Kidney glomerular epithelial cell (primary cell): ENCODE data around the gene FAM83G.

ENCODE experiments used
- DNase-seq: peaks from one replicate; lab custom pipeline; 2025; lab: John Stamatoyannopoulos, UW

Gene FAM83G

DNA sequence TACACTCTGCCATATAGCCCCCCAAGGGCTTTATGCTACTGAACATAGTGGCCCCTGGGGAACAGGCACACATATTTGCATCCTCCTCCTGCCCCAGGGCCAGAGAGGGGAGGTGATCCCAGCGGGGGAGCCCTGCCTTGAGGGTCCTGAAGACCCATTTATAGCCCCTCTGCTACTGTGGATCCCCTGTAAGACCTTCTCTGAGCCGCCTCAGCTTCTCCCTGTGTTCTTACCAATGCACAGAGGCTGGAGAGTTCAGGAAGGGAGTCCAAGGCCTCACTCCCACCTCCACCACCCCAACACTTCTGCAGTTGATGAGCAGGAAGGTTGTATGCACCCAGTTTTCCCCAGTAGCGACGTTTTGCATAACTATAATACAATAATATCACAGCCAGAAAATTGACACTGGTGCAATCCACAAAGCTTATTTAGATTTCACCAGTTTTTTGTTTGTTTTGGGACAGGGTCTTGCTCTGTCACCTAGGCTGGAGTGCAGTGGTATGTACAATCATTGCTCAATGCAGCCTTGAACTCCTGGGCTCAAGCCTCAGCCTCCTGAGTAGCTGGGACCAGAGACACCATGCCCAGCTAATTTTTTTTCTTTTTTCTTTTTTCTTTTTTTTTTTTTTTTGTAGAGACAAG, 1.3 kb upstream of the FAM83G start:
- DNase-seq = no peak

GRCh38 chr17:19005137-19005773, 691 bp upstream of the FAM83G start:
- no peak for DNase-seq

- DNase-seq = no peak
These were observed 782 bp downstream of the FAM83G start for GRCh38 chr17:19003543-19004420.

- DNase-seq = no peak
These were observed 1.6 kb downstream of the FAM83G start for GRCh38 chr17:19002805-19003542.

- DNase-seq = no peak
These were observed 2.5 kb downstream of the FAM83G start for GRCh38 chr17:19001907-19002590.

GRCh38 chr17:19000531-19001325, 3.8 kb downstream of the FAM83G start:
- peak; percentile 10 for DNase-seq

DNA sequence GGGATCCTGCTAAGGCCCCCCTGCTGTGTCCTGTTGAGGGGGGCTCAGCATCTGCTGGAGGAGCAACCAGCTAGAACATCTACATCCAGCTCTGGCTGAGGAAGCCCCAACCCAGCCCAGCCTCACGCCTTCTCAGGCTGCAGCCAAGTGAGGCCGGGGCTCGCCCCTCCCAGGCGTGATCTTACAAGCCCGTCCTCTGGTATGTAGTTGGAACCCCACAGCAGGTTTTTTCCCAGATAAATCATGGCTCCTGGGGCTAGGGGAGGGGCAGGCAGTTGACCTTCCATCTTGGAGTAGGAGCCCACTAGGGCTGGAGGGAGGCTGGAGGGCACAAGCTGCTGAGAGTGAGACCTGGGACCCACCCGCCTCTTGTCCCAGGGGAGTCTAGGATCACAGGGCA, 4.7 kb downstream of the FAM83G start:
- DNase-seq = no peak

DNA sequence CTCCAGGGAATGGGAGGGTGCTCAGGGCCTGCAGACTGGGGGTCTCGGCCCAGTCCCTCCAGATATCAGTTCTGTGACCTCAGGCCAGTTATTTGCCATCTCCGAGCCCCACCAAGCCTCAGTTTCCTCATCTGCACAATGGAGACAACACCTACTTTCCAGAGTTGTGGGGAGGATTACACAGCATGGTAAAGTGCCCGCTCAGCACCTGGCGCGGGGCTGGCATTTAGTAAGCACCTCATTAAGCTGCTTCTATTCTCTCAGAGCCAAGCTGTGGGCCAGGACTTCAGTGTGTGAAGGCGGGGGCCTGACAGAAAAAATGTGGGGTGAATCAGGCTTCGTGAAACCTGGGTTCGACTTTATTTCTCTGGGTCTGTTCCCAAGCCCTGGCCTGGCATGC, 5.2 kb downstream of the FAM83G start:
- DNase-seq = no peak

DNA sequence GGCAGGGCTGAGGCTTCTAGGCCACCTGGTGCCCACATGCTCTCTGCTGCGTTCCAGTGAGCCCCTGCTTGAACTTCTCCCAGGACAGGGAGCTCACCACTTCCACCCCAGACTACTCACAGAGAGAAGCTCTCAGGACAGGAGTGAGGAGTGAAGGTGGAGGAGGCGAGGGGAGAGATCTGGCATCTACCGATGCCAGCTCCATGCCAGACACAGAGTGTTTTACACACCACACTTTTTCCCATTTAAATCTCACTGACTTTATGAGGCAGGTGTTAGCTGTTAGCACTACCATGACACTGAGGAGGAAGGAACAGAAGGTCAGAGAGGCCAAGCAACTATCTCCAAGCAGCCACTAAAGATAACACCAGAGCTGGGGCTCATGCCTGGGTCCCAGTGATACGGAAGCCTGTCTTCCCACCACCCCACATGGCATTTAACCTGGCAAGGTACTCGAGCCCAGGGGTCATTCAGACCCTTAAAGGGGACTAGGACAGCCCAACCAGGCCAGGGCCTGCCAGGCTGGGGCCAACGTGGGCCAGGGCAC, 6.8 kb downstream of the FAM83G start:
- no peak for DNase-seq

- no peak for DNase-seq
These were observed 8.1 kb downstream of the FAM83G start for GRCh38 chr17:18996458-18996857.

GRCh38 chr17:18995220-18995619, 9.3 kb downstream of the FAM83G start:
- no peak for DNase-seq

DNA sequence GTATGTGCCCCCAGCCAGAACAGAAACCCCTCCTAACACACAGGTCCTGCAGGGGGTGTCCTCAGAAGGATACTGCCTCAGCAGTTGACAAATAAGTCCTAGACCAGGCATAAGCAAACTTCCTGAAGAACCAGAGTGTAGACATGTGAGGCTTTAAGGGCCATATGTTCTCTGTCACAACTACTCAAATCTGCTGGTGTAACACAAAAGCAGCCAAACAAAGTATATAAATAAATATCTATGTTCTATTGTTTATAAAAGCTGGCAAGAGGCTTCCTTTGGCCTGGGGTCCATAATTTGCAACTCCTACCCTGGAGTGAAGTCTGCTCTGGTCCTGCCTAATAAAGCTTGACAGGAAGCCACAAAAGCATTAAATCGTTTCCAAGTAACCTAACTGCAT, 9.9 kb downstream of the FAM83G start:
- no peak for DNase-seq

GRCh38 chr17:18993905-18994526, 10.5 kb downstream of the FAM83G start:
- DNase-seq = no peak

GRCh38 chr17:18992454-18993130, 12.0 kb downstream of the FAM83G start:
- DNase-seq = no peak

DNA sequence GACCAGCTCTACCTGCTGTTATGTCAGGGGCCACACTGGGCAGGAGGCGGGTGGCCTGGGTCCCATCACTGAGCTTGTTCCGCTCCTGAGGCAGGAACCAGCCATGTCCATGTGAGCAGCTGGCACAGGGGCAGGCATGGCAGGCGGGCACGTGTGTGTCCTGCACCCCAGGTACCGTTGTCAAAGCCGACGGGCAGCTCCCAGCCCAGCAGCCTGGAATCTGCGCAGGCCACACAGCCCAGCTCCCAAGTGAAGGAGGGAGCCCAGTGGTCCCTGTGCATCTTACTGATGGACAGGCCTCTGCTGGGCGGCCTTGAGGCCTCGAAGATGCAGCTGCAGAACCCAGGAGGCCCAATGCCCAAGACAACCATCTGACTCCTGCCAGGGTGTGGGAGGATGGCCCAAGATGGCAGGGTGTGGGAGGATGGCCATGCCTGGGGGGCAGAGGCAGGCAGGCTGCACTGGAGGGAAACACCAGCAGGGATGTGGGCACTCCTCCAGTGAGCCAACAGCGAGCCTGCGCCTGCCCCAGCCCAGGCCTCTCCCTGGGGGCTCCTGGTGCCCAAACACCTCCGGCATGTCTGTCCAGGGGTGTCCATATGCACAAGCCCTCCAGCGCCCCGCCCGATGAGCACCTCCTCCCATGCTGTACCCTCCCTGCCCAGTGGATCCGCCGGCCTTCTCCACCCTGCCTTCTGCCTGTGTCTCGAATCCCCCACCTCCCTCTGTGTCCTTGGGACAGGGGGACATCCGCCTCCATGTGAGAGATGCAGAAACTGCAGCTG, 12.8 kb downstream of the FAM83G start:
- no peak for DNase-seq

GRCh38 chr17:18990331-18990730, 14.2 kb downstream of the FAM83G start:
- DNase-seq = no peak

GRCh38 chr17:18988546-18989173, 15.9 kb downstream of the FAM83G start:
- DNase-seq = no peak

DNA sequence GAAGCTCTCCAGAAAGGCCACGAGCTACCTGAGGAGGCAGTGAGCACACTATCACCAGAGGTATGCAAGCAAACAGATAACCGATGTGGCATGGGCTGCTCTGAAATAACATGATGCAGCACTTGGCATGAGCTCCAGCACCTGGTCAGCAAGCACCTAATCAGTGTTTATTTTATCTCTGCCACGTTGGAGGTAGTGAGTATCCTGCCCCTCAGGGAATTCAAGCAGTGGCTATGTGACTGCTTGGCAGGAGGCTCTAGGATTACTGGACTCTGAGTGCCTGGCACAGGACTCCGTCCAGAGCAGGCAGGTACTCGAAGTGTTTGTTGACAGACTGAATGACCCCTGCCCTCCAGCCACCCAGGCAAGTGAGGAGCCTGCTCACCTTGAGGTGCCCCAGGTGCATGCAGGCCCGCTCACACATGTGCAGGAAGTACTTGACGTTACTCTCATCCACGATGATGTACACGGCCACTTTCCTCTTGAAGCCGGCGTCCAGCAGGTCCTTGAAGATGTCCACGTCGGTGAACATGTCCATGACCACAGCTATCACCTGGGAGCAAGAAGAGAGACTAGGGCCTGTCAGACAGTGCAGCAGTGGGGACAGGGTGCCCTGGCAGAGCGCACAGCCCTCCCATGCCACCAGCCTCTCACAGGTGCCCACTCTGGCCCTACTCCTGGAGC, 16.6 kb downstream of the FAM83G start:
- DNase-seq = no peak
